Measurements from ENCODE around the gene SPAG16.

DNA sequence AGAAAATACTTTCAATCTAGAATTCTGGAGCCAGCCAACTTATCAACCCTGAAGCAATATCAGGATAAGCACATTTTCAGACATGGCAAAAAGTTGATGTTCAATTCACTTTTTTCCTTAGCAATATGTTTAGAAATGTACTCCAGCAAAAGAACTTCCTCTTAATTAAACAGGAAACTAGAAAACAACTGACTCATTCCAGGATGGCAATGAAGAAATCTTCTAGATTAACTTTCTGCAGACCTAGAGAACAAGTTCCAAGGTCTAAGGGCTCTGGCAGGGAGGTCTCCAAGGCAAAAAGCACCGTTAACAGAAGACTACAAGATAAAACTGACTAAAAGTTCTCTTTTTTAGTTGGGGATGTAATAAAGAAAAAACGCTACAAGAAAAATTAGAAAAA is 1057.4 kb downstream of the SPAG16 start:
- TF ChIP-seq, protein P1, sequence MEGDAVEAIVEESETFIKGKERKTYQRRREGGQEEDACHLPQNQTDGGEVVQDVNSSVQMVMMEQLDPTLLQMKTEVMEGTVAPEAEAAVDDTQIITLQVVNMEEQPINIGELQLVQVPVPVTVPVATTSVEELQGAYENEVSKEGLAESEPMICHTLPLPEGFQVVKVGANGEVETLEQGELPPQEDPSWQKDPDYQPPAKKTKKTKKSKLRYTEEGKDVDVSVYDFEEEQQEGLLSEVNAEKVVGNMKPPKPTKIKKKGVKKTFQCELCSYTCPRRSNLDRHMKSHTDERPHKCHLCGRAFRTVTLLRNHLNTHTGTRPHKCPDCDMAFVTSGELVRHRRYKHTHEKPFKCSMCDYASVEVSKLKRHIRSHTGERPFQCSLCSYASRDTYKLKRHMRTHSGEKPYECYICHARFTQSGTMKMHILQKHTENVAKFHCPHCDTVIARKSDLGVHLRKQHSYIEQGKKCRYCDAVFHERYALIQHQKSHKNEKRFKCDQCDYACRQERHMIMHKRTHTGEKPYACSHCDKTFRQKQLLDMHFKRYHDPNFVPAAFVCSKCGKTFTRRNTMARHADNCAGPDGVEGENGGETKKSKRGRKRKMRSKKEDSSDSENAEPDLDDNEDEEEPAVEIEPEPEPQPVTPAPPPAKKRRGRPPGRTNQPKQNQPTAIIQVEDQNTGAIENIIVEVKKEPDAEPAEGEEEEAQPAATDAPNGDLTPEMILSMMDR (IDR thresholded peaks at IDR 0.05 in 4 of 5, conservative IDR thresholded peaks at IDR 0.05 in 1 of 5) = no peak
- no peak for TF ChIP-seq POLR2A (IDR thresholded peaks at IDR 0.05)
